NCI-H82 treated with DMSO at 0.1 percent for 48 hours (cell line): ENCODE results near the gene CNOT4.
"Not testable (repeated sequence)": the region's sequence is repeated elsewhere in the genome, so short reads cannot be mapped to it uniquely, and the experiment has no call there.

Experiments used
- DNase-seq: peaks from one replicate; lab custom pipeline; 2025; ENCODE audit not compliant: unreplicated experiment; lab: John Stamatoyannopoulos, UW

The CNOT4 gene

DNA sequence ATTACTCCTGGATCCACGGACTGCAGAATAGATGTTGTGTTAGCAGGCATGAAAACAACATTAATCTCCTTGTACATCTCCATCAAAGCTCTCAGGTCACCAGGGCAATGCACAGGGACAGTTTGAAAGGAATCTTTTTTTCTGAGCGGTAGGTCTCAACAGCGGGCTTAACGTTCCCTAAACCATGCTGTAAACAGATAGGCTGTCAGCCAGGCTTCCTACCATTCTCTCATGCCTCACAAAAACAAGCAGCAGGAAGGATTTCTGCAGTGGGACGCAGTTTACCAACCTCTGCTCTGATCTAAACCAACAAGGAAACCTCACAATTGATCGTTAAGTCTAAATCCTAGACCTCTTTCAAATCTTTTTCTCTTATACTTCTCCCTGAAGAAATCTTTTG is 50.8 kb downstream of the CNOT4 start:
- DNase-seq, result no peak

DNA sequence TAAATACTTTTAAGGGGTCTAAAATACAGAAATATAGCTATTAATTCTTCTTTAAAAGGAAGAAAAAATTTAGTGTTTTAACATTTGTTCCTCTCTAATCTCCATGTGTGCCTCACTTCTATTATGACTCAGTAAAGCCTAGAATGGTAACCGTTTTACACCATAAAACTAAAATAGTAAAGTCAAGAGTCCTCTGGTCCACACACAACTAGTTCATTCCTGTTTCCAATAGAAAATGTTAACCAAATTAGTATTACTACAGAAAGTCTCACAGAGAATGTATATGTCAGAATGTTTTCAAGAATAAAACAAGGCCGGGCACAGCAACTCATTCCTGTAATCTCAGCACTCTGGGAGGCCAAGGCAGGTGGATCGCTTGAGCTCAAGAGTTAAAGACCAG is 55.8 kb downstream of the CNOT4 start:
- no peak for DNase-seq

DNA sequence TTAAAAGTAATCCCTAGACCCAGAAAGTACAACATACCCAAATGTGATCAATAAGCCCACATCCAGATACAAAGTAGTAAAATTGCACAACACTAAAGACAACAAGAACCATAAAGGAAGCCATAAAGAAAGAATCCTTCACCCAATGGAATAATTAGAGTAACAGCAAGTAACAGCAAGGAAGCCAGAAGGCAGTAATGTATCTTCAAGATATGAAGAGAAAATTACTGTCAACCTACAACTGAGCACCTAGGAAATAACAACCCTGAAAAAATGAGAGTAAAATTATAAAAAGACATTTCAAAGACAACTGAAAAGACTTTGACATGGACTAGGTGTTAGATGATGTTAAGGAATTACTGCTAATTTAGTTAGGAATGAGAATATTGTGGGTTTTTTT is 60.5 kb downstream of the CNOT4 start:
- no peak for DNase-seq

DNA sequence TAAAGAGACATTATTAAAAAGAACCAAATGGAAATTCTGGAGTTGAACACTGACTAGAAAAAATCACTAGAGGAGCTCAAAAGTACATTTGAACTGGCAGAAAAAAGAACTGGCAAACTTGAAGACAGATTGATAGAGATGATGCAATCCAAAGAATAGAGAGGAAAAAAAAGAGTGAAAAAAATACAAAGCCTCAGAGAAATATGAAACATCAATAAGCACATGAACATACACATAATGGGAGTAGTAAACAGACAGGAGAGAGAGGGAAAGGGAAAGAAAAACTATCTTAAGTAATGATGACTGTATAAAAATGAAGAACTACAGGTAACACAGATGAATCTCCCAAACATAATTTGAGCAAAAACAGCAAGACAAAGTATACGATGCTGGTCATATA is 61.1 kb downstream of the CNOT4 start:
- no peak for DNase-seq

DNA sequence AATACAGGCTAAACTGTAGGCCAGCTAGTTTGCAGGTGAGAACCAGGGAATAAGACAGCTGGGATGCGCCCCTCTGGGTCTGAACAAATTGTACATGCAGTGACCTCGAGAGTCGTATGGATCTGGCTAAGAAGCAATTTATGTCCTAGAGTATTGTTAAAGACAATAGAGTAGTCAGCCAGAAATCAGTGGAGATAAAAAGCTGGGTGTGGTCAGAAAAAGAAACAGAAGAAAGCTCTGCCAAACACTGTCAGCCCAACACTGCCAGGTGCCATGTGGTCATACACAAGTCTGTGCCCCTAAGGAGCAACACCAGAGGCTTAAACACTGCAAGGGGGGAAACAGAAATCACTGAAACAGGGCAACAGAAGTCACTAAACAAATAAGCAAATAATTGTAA is 62.2 kb downstream of the CNOT4 start:
- DNase-seq, result no peak

DNA sequence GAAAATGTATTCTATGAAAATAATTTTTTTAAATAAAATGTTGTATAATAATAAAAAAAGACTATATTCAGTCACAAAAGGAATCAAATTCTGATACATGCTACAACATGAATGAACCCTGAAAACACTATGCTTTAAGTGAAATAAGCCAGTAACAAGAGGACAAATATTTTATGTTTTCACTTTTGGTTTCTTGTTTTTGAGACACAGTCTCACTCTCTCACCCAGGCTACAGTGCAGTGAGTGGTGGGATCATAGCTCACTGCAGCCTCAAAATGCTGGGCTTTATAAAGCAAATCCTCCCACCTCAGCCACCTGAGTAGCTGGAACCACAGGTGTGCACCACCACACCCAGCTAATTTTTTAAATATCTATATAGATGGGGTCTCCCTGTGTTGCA is 64.2 kb downstream of the CNOT4 start:
- DNase-seq, result no peak

DNA sequence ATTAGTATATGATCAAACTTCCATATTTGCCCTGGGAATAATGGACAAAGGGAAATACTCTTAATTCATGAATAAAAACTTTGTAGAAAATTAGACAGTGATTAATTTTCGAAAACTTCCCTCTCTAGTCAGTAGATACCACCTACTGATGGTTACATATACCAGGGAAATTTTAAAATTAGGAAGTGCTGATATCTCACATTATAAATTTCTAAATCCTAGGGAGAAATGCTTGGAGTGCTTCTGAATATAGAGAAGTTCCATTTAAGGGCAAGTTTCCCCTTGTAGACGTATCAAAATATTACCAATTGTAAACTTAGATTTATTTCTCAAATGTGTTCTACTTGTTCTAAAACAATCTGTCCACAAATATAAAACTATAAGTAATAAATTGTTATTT is 64.6 kb downstream of the CNOT4 start:
- not testable (repeated sequence) for DNase-seq

DNA sequence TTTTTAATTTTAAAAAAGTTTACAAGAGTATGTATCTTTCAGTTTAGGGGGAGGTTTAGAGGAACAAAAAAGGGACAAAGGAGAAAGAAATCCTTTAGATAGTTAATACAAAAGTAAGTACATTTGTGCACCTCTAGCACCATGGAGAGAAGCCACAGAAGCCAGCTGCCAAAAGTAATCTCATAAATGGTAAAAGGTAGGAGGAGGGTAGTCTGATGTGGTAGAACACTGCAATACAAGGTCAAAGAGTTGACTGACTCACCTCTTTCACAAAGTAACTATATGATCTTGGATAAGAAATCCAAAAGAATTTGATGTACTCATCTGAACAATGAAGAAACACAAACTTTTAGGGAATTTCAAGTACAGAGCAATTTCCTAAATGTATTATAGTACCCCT is 68.1 kb downstream of the CNOT4 start:
- DNase-seq, result no peak

DNA sequence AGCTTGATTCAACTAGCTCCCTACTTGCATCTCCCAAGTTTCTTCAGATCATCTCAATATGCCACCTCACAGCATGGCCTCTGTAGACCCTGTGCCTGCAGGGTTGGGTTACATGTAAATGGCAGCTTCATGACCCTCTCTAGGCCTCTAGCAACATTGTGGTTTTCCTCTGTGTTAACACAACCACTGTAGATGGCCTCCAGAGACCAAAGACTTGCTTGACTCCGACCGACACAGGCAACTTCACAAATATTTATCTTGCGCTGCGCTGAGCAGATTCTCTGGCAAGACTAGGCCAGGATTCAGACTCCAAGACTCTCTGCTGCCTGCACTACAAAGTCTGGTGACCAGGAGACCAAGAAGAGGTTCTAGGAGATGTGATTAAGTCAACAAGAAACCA is 75.9 kb downstream of the CNOT4 start:
- no peak for DNase-seq

DNA sequence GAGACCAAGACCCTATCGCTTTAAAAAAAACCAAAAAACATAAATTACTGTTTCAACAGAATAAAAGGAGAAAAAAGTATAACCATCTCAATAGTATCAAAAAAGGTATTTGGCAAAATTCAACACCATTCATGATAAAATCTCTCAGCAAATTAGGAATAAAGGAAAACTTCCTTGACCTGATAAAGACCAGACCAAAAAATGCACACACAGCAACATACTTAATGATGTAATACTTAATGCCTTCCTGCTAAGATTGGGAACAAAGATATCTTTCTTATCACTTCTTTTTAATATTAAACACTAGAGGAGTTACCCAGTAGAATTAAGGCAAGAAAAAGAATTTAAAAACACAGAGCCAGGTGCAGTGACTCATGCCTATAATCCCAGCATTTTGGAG is 79.3 kb downstream of the CNOT4 start:
- DNase-seq, result no peak

DNA sequence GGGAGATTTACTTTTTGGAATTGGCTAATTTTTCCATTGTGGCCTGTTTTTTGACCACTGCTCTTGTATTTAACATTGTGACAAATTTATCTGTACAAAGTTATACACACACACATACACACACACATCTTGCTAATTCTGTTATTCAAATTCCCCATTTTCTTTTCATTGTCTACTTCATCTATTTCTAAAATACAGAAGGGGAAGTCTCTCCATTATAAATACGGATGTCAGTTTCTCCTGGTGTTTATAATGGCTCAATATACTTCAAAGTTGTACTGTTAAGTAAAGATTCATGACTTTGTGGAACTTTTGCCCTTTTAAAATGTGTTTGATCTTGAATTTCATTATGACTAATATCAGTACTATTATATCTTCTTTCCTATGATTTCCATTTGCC is 81.0 kb downstream of the CNOT4 start:
- no peak for DNase-seq

DNA sequence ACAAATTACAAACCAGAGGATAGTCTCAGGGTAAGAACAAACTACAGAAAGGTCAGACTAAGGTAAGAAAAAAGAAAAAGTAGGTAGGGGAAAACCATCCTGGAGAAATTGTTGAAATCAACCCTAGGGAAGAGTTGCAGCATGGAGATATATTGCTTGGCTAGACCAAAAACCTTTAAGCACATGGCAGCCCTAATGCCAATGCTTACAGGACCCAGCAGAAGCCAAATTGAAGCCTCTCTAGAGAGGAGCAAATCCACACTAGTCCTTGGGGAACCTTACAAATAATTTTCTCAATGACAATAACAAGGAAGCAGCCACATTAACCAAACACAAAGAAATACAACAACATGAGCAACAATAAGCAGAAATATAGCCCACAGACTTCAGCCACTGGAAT is 81.9 kb downstream of the CNOT4 start:
- DNase-seq, result no peak

DNA sequence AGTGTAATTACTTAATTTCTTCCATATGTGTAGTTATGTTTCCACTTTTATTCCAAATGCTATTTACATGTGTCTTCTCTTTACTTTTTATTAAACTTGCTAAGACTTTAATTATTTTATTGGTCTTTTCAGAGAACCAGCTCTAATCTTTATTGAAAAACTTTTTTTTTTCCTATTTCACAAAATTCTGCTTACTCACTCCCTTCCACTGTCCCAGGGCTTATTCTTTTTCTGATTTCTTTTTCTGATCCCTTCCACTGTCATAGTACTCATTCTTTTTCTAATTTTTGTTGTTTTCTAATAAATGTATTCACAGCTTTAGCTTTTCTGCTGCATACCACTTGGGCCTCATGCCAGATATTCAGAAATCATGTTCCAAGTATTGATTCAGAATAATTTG is 82.7 kb downstream of the CNOT4 start:
- no peak for DNase-seq

DNA sequence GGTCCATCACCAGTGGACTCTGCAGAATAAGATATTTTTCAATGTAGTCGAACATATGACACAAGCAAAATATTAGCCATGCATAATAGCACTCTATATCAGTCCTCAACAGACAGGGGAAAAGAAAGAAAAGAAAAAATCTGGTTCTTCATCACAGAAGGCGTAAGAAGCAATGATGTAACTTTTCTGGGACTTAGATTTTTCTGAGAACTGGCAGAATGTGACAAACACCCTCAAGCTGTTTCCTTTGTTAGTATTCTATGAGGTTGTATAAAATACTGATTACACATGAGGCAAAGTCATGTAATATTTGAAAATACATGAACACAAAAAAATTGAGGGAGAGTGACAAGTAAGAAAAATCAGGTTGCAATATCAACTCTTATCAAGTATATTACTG is 84.9 kb downstream of the CNOT4 start:
- no peak for DNase-seq

DNA sequence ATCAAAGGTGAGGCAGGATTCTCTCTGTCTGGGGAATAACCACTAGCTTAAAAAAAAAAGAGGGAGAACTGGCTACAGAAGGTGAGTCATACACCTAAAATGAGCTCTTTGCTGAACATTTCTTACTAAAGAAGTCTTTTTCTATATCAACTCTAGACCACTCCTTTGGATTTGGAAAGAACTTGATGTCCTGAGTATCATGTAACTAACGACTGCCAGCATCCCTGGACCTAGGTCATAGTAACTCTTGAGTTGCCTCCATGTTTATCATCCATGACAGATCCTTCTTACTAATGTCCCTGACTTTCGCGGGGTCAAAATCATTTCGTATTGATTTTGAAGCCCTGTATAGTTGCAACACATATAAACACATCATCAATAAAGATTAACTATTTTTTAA is 89.1 kb downstream of the CNOT4 start:
- no peak for DNase-seq

DNA sequence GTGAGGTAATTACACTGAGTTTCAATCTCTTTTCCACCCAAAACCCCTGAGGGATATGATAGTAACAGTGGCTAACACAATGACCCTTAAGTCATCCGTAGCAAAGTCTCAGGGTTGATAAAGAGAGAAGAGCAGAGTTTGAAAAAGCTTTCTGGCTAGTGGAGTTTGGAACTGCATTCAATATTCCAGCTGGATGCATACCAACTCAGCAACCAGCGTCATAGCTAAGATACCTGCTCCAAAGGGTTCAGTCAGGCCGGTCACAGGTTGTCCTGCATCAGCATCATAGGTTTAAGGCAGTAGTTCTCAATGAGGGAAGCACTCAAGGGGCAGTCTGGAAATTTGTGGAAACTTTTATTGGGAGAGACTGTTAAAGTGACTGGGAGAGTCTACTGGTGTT is 93.5 kb downstream of the CNOT4 start:
- no peak for DNase-seq

DNA sequence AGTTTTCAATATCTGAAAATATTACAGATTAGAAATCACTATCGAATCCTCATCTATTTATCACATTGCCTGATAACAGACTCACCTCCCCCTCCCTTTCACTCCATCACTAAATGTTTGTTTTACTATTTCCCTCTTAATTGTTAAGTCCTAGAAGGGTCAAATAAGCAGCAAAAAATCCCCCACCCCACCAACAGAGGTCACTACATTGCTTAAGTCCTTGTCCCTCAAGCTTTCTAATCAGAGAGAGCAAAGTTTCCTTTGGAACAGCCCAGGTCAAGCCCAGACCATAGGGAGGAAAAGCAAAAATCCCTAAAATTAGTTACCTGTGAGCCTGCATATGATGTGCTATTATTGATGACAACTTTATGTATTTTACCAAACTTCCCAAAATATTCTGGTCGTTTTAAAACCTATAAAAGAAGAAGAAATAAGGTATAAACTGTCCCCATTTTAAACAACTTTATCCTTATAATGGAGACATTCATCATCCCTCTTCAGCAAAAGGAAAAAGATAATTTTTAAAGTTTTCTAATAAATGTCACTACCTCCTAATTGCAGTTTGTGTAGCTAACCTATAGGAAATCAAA is 95.0 kb downstream of the CNOT4 start:
- peak; percentile 33 for DNase-seq

DNA sequence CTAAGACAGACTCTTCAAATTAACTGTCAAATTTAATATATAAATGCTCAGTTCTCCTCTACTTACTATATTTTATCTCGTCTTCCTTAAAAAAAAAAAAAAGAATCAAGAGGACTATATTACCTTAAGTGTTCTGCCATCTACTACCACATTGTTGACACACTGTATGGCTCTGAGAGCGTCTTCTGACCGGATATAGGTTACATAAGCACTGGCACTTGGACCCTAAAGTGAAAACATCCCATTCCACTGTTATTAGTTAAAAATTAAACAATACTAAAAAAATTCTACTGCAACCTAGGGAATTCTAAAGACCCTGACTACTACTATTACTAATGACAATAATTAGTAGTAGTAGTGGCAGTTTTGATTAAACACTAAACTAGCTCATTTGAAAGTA is 95.7 kb downstream of the CNOT4 start:
- DNase-seq, result no peak

DNA sequence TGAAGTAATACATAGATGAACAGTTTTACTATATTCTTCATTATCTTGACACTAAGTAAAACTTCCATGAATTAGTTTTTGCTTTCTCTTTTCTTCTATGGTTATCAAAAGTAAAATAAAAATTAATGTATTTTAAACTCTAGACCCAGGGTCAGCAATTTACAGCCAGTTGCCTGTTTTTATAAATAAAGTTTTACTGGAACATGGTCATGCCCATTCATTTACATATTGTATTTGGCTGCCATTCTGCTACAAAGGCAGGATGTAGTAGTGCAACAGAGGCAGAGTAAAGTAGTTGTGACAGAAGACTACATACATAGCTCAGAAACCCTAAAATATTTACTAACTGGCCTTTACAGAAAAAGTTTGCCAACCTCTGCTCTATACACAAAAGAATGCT is 98.8 kb downstream of the CNOT4 start:
- no peak for DNase-seq

DNA sequence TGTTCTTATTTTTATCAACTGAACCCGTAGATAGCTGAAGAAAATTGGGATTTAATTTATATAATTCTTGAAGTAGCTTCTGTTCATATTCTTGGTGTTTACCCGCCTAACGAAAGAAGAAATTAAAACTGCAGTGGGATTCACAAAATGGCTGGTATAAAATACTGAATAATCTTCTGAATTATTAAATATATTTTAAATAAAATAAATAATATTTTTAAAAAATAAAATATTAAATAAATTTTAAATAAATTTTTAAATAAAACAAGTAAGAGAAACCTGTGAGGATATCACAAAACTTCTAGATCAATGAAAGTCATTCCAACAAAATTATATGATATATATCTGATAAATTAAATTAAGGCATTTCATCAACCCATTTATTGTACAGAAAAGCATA is 99.4 kb downstream of the CNOT4 start:
- DNase-seq, result no peak

DNA sequence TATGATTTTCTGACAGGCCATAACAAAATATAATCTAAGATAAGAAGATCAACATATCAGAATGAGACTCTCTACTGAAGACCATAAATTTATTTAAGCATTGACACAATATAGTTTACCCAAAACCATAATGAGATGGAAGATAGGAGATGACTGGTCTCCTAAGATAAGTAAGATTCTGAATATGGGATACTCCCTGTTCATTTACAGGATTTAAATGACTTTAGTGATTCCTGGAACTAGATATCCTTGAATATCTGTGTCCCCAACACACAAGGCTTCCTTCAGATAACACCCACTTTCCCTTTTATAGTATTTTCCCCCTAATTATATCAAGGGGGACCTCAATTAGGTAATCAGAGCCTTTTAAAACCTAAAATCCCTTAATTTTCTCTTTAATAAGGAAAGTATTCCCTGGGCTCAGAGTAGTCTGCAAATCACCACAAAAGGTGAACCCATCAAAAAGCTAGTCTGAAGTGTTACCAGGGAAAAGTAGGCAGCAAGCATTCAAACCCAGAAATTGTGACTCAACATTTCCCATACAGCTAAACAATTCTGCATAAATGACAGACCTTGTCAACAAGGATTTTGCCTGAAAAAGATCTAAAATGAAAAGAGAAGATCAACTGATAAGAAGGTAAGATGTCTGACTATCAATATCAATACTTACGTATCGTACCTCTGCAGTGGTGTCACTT is 99.9 kb downstream of the CNOT4 start:
- DNase-seq, result no peak

DNA sequence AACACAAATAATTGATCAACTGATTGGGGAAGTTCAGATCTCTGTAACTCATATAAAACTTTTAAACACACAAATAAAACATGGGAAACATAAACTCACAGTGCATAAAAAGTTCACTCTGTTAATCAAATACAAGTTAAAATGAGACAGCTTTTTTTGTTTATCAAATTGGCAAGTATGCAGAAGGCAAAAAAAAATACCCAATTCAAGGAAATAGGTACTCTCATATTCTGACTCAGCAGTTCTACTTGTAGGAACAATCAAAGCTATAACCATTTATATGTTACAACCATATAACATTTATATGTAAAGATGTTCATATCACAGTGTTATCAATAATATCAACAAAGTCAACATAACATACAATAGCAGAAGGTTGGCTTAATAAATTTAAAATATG is 102.0 kb downstream of the CNOT4 start:
- no peak for DNase-seq

DNA sequence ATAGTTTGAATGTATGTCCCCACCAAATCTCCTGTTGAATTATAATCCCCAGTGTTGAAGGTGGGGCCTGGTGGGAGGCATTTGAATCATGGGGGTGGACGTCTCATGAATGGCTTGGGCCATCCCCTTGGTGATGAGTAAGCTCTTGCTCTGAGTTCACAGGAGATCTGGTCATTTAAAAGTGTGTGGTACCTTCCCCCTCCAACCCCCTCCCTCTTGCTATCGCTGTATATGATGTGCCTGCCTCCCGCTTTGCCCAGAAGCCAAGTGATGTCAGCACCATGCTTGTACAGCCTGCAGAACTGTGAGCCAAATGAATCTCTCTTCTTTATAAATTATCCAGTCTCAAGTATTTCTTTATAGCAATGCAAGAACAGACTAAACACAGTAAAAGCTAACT is 103.0 kb downstream of the CNOT4 start:
- no peak for DNase-seq
